PC-3 (cell line): ENCODE measurements around the gene ZMYM2. TPM values are rescaled to one million over a fixed set of nuclear protein-coding genes. Genes with fewer than 3 reads are reported as not detected.
A peak's percentile ranks its signal among the peaks of the same experiment; 100 is the strongest.

Experiments
- ATAC-seq: fragments of 200-7000 bp; cut with Tn5 transposase; 2 replicates; pipeline ENCODE4 v1.9.1; 2020; ENCODE audit warnings: mild to moderate bottlenecking, moderate library complexity
- BruUV-seq: library from RNA; stranded (reverse); fragments of 400-500 nt; replicated peaks from 2 replicates; lab custom pipeline; 2021; lab: Mats Ljungman, UMichigan
- CTCF ChIA-PET: fragments of 300-600 bp; sonication (Branson Sonifier 250); formaldehyde crosslinking; loops from one replicate; lab custom pipeline; 2022; ENCODE audit warnings: antibody characterized with exemption; lab: Charles Lee
- POLR2A ChIA-PET: fragments of 300-600 bp; sonication (Branson Sonifier 250); formaldehyde crosslinking; loops from one replicate; lab custom pipeline; 2022; ENCODE audit warnings: antibody characterized with exemption; ENCODE audit not compliant: unreplicated experiment; lab: Charles Lee
- DNase-seq: peaks from one replicate; pipeline ENCODE4 v3.0.0-alpha.2; 2015
- H2AFZ ChIP-seq: fragments of 300-600 bp; sonication (generic); 2 replicates; pipeline ENCODE4 v1.6.0; 2016; ENCODE audit warnings: antibody characterized with exemption, low read length
- H3F3A ChIP-seq: fragments of 300-600 bp; sonication (generic); one replicate; pipeline ENCODE4 v1.6.0; 2017; ENCODE audit warnings: antibody characterized with exemption, low read length, control low read depth, mild to moderate bottlenecking; ENCODE audit not compliant: unreplicated experiment
- H3K27ac ChIP-seq: fragments of 300-600 bp; sonication (generic); 2 replicates; pipeline ENCODE4 v1.5.1; 2016; ENCODE audit warnings: mild to moderate bottlenecking, low read length
- H3K27me3 ChIP-seq: fragments of 300-600 bp; sonication (generic); 2 replicates; pipeline ENCODE4 v1.6.1; 2016; ENCODE audit warnings: low read length, mixed read lengths
- H3K36me3 ChIP-seq: fragments of 300-600 bp; sonication (generic); 2 replicates; pipeline ENCODE4 v1.6.1; 2016; ENCODE audit warnings: low read depth, mixed run types, low read length, mixed read lengths
- H3K4me1 ChIP-seq: fragments of 300-600 bp; sonication (generic); 2 replicates; pipeline ENCODE4 v1.5.1; 2016; ENCODE audit warnings: low read length; ENCODE audit not compliant: insufficient read depth
- H3K4me2 ChIP-seq: fragments of 300-600 bp; sonication (generic); 2 replicates; pipeline ENCODE4 v1.6.0; 2016; ENCODE audit warnings: low read length
- H3K4me3 ChIP-seq: fragments of 300-600 bp; sonication (generic); 2 replicates; pipeline ENCODE4 v1.5.1; 2016; ENCODE audit warnings: mild to moderate bottlenecking, low read length, mixed read lengths
- H3K79me2 ChIP-seq: fragments of 300-600 bp; sonication (generic); 2 replicates; pipeline ENCODE4 v1.6.1; 2017; ENCODE audit warnings: low read length, mixed read lengths
- H3K9ac ChIP-seq: fragments of 300-600 bp; sonication (generic); 2 replicates; pipeline ENCODE4 v1.6.0; 2016; ENCODE audit warnings: mild to moderate bottlenecking, low read length
- H3K9me2 ChIP-seq: fragments of 300-600 bp; sonication (generic); replicated peaks from 2 replicates; pipeline ENCODE4 v1.6.1; 2016; ENCODE audit warnings: mixed run types, low read length, mixed read lengths
- H3K9me3 ChIP-seq: fragments of 300-600 bp; sonication (generic); 2 replicates; pipeline ENCODE4 v1.6.1; 2016; ENCODE audit warnings: low read length, mixed read lengths
- H4K20me1 ChIP-seq: fragments of 300-600 bp; sonication (generic); 2 replicates; pipeline ENCODE4 v1.6.1; 2016; ENCODE audit warnings: low read length, mixed read lengths
- EZH2 ChIP-seq: fragments of 300-600 bp; sonication (generic); IDR thresholded peaks from one replicate; pipeline ENCODE4 v1.6.1; 2017; ENCODE audit warnings: antibody characterized with exemption, mild to moderate bottlenecking, low read length; ENCODE audit not compliant: unreplicated experiment
- EZH2phosphoT487 ChIP-seq: fragments of 300-600 bp; sonication (generic); IDR thresholded peaks from 2 replicates; pipeline ENCODE4 v1.6.1; 2018; ENCODE audit warnings: mild to moderate bottlenecking, antibody characterized with exemption, low read length, borderline replicate concordance
- intact Hi-C: fragments of 100-400 bp; cut with micrococcal nuclease; formaldehyde crosslinking; loops from 2 replicates; pipeline ENCODE4 v1.9.0; 2023
- total RNA-seq: library from RNA; depleted of rRNA; stranded (reverse); fragments of >200 nt; gene quantifications from 2 replicates; pipeline ENCODE4 v1.2.3, GENCODE V29; 2014
- TF ChIP-seq, protein P1 (sequence below): fragments of 300-600 bp; sonication (generic); conservative IDR thresholded peaks from 2 replicates; pipeline ENCODE4 v1.5.1; 2017; ENCODE audit warnings: antibody characterized with exemption, low read depth, mild to moderate bottlenecking, low read length

Gene ZMYM2
- total RNA-seq, 1 experiment from 2014 or later, result 34.7 TPM

DNA sequence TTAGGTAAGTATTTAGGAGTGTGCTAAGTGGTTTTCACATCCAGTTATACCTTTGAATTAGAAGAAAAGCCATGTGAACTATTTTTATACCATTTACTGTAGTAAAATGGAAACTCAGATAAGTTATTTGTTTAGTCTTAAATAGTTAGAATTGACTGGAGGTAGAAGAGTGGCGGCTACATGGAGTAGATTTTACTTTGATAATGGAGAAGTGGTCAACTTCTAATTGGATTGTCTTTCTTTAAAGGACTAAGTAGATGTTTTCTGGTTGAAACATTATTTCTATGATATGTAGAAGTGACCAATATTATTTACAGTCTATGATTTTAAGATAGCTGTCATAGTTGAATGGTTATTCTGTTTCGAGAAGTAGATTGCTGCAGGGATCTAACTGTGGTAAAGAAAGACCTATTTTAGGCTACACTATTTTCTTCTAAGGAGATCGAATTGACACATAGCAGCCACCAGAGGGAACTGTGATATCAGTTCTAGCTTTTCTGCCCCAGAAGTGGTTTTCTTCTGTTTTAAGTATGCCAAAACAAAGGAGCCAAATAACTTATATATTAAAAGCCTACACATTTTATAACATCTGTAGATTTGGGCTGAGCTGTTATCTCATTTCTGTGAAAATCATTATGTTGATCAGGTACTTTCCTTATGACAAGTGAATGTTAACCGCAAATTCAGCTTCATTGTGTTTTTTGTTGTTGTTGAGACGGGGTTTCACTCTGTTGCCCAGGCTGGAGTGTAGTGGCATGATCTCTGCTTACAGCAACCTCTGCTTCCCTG, 26.1 kb downstream of the ZMYM2 start:
- Histone ChIP-seq H3K9ac (no peak overlapping the region), H3K27me3 (no peaks in the 10 kb centered on the region), H4K20me1 (0 out of 2 replicates have a peak, but pooled peaks cover 11% of the 10 kb centered on the region), H3F3A (no peaks in the 10 kb centered on the region), H3K36me3 (peaks cover 4% of the 10 kb centered on the region), H3K9me3 (no peaks in the 10 kb centered on the region), H3K4me1 (no peaks in the 10 kb centered on the region), H3K9me2 (no peaks in the 10 kb centered on the region), H3K4me2 (no peak overlapping the region), H3K79me2 (peaks cover 64% of the 10 kb centered on the region), H3K4me3 (no peak overlapping the region), H3K27ac (no peak overlapping the region), H2AFZ (no peak overlapping the region)
- CTCF ChIA-PET, result interaction anchor here (0.6 kb wide), 1 partner anchor 32 kb away, joined by 4 read pairs; no protein-coding TSS in a partner anchor
- TF ChIP-seq EZH2 (no peak), EZH2phosphoT487 (no peak)
- TF ChIP-seq, protein P1, sequence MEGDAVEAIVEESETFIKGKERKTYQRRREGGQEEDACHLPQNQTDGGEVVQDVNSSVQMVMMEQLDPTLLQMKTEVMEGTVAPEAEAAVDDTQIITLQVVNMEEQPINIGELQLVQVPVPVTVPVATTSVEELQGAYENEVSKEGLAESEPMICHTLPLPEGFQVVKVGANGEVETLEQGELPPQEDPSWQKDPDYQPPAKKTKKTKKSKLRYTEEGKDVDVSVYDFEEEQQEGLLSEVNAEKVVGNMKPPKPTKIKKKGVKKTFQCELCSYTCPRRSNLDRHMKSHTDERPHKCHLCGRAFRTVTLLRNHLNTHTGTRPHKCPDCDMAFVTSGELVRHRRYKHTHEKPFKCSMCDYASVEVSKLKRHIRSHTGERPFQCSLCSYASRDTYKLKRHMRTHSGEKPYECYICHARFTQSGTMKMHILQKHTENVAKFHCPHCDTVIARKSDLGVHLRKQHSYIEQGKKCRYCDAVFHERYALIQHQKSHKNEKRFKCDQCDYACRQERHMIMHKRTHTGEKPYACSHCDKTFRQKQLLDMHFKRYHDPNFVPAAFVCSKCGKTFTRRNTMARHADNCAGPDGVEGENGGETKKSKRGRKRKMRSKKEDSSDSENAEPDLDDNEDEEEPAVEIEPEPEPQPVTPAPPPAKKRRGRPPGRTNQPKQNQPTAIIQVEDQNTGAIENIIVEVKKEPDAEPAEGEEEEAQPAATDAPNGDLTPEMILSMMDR, result peak; percentile 81
- ATAC-seq, result peak; percentile 57
- intact Hi-C loops, result loop anchor here (5.0 kb wide), 1 partner anchor 178 kb away; the partner anchor contains the start of gene GJA3
- peak; percentile 55 for DNase-seq
- POLR2A ChIA-PET, result interaction anchor here (0.6 kb wide), 1 partner anchor 134 kb away, joined by 3 read pairs; no protein-coding TSS in a partner anchor
- BruUV-seq, result no TSS peak

DNA sequence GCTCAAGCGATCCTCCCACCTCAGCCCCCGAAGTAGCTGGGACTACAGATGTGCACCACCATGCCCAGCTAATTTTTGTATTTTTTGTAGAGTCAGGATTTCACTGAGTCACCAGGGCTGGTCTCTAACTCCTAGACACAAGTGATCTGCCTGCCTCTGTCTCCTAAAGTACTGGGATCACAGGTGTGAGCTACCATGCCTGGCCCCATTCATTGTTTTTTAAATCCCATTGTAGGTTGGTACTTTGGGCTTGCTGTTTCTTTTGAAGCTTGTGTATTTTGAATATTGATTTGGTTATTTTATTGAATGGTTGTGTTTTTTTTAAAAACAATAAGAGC, 26.7 kb downstream of the ZMYM2 start:
- Histone ChIP-seq H3K9ac (no peak overlapping the region), H3F3A (no peaks in the 10 kb centered on the region), H3K27ac (no peak overlapping the region), H3K36me3 (peaks cover under 1% of the 10 kb centered on the region; the same call in 1 of the 2 replicates), H3K79me2 (peaks cover 66% of the 10 kb centered on the region), H3K9me2 (no peaks in the 10 kb centered on the region), H4K20me1 (0 out of 2 replicates have a peak, but pooled peaks cover 15% of the 10 kb centered on the region), H3K4me2 (no peak overlapping the region), H3K27me3 (no peaks in the 10 kb centered on the region), H3K9me3 (no peaks in the 10 kb centered on the region), H3K4me1 (no peaks in the 10 kb centered on the region), H3K4me3 (no peak overlapping the region), H2AFZ (no peak overlapping the region)
- no peak for TF ChIP-seq EZH2phosphoT487
- TF ChIP-seq, protein P1, result no peak
- TF ChIP-seq EZH2, result no peak
- no TSS peak for BruUV-seq
- POLR2A ChIA-PET, result interaction anchor here (0.6 kb wide), 1 partner anchor 134 kb away, joined by 3 read pairs; no protein-coding TSS in a partner anchor
- ATAC-seq (no peak), DNase-seq (no peak)
- CTCF ChIA-PET, result interaction anchor here (0.6 kb wide), 1 partner anchor 33 kb away, joined by 4 read pairs; no protein-coding TSS in a partner anchor
- intact Hi-C loops, result no loop called here

DNA sequence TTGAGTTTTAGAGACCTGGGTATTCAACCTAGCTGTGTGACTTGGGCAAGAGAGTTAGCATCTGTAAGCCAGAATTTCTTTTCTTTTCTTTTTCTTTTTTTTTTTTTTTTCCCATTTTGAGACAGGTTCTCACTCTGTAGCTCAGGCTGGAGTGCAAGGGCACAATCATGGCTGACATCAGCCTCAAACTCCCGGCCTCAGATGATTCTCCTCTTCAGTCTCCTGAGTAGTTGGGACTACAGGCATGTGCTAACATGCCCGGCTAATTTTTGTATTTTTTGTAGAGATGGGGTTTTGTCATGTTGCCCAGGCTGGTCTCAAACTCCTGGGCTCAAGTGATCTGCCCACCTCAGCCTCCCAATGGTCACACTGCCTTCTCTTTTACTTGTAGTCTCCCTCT, 33.0 kb downstream of the ZMYM2 start:
- no peak overlapping the region for H3K27ac ChIP-seq
- no TSS peak for BruUV-seq
- no peaks in the 10 kb centered on the region for H3K9me2 ChIP-seq
- intact Hi-C loops, result no loop called here
- peaks cover 21% of the 10 kb centered on the region for H3K36me3 ChIP-seq
- H3K9ac ChIP-seq, result no peak overlapping the region
- H3K4me1 ChIP-seq, result no peaks in the 10 kb centered on the region
- H3F3A ChIP-seq, result no peaks in the 10 kb centered on the region
- H3K9me3 ChIP-seq, result no peaks in the 10 kb centered on the region
- no peaks in the 10 kb centered on the region for H3K27me3 ChIP-seq
- DNase-seq (no peak), ATAC-seq (no peak)
- CTCF ChIA-PET, result no interaction called here
- 0 out of 2 replicates have a peak, but pooled peaks cover 12% of the 10 kb centered on the region for H4K20me1 ChIP-seq
- no peak overlapping the region for H3K4me2 ChIP-seq
- H3K4me3 ChIP-seq, result no peak overlapping the region
- POLR2A ChIA-PET, result no interaction called here
- H3K79me2 ChIP-seq, result peaks cover 68% of the 10 kb centered on the region
- TF ChIP-seq EZH2phosphoT487, result no peak
- TF ChIP-seq EZH2, result no peak
- TF ChIP-seq, protein P1, result no peak
- no peak overlapping the region for H2AFZ ChIP-seq
